IMR-90 (cell line): ENCODE data around the gene TMEM161B.

Source experiments
- CTCF ChIP-seq: conservative IDR thresholded peaks from 2 replicates; pipeline ENCODE4 v1.5.1; 2012; ENCODE audit warnings: mild to moderate bottlenecking, low read depth, low read length, improper control_type of control experiment
- FOS ChIP-seq: fragments of 150-350 bp; IDR thresholded peaks from 2 replicates; pipeline ENCODE4 v1.6.1; 2016; ENCODE audit warnings: low read depth, low read length
- MAFK ChIP-seq: IDR thresholded peaks from 2 replicates; pipeline ENCODE4 v1.6.1; 2012; ENCODE audit warnings: low read depth, low read length, improper control_type of control experiment
- MXI1 ChIP-seq: IDR thresholded peaks from 2 replicates; pipeline ENCODE4 v1.6.1; 2012; ENCODE audit warnings: low read depth, mild to moderate bottlenecking, low read length, moderate library complexity, borderline replicate concordance
- POLR2A ChIP-seq: IDR thresholded peaks from 2 replicates; pipeline ENCODE4 v1.6.1; 2012; ENCODE audit warnings: mild to moderate bottlenecking, low read depth, low read length
- RAD21 ChIP-seq: IDR thresholded peaks from 2 replicates; pipeline ENCODE4 v1.6.1; 2012; ENCODE audit warnings: low read length, improper control_type of control experiment
- RCOR1 ChIP-seq: IDR thresholded peaks from 2 replicates; pipeline ENCODE4 v1.6.1; 2012; ENCODE audit warnings: mild to moderate bottlenecking, low read length, improper control_type of control experiment; ENCODE audit not compliant: insufficient replicate concordance
- USF2 ChIP-seq: fragments of 150-350 bp; IDR thresholded peaks from 2 replicates; pipeline ENCODE4 v1.6.1; 2017; ENCODE audit warnings: mild to moderate bottlenecking, antibody characterized with exemption, low read length, low read depth

- TF ChIP-seq MXI1 (no peak), FOS (no peak), RCOR1 (no peak), CTCF (no peak), POLR2A (no peak), MAFK (no peak), RAD21 (no peak), USF2 (no peak)
These were observed 20.0 kb upstream of the TMEM161B start for GRCh38 chr5:88288528-88289197.
